Stimulated activated CD4-positive, alpha-beta T cell treated with anti-CD3 and anti-CD28 coated beads, Interleukin-4, amount 100 ng/mL, for 4 hours (primary cell): ENCODE results near the gene OSBP2.

Experiments
- DNase-seq, 2 experiments: peaks; one replicate each; pipeline ENCODE4 v3.0.0-alpha.2; 2020

Gene OSBP2

GRCh38 chr22:30871391-30872284, 177.0 kb downstream of the OSBP2 start:
- no peak for DNase-seq

GRCh38 chr22:30872285-30873041, 177.8 kb downstream of the OSBP2 start:
- no peak for DNase-seq

- DNase-seq = no peak
Observed at GRCh38 chr22:30873086-30873650, 178.5 kb downstream of the OSBP2 start.

GRCh38 chr22:30873661-30874060, 179.0 kb downstream of the OSBP2 start:
- DNase-seq = no peak

GRCh38 chr22:30874431-30875370, 180.0 kb downstream of the OSBP2 start:
- no peak for DNase-seq

GRCh38 chr22:30875481-30876215, 181.0 kb downstream of the OSBP2 start:
- DNase-seq = no peak

- DNase-seq = no peak
Observed at GRCh38 chr22:30876221-30876751, 181.6 kb downstream of the OSBP2 start.

GRCh38 chr22:30876915-30877553, 182.4 kb downstream of the OSBP2 start:
- DNase-seq = no peak

- DNase-seq = no peak
Observed at GRCh38 chr22:30877662-30878515, 183.2 kb downstream of the OSBP2 start.

- DNase-seq = no peak
Observed at GRCh38 chr22:30878516-30879414, 184.1 kb downstream of the OSBP2 start.

GRCh38 chr22:30879415-30879797, 184.7 kb downstream of the OSBP2 start:
- no peak for DNase-seq

GRCh38 chr22:30880181-30880601, 185.5 kb downstream of the OSBP2 start:
- no peak for DNase-seq

GRCh38 chr22:30880847-30881246, 186.2 kb downstream of the OSBP2 start:
- DNase-seq = no peak

GRCh38 chr22:30881361-30882183, 186.9 kb downstream of the OSBP2 start:
- DNase-seq = no peak

- no peak for DNase-seq
Observed at GRCh38 chr22:30882184-30882717, 187.6 kb downstream of the OSBP2 start.

GRCh38 chr22:30882974-30883533, 188.4 kb downstream of the OSBP2 start:
- no peak for DNase-seq

GRCh38 chr22:30883586-30884145, 189.0 kb downstream of the OSBP2 start:
- DNase-seq = no peak
